Upper lobe of left lung (tissue), 6 donors: ENCODE data around the gene ANKZF1. TPM values are rescaled to one million over a fixed set of nuclear protein-coding genes. Genes with fewer than 3 reads are reported as not detected.

Source experiments
- ATAC-seq, 2 donors: fragments of 200-7000 bp; cut with Tn5 transposase; one replicate each; pipeline ENCODE4 v1.9.1; 2022; ENCODE audit warnings: mild to moderate bottlenecking in 2 of 2, moderate library complexity in 2 of 2; ENCODE audit not compliant: low FRiP score in 2 of 2
- DNase-seq, 2 donors: peaks; one replicate each; pipeline ENCODE4 v3.0.0-alpha.2; 2019 to 2020
- H3K27ac ChIP-seq, 4 donors: fragments of 200-600 bp; sonication (generic); one replicate each; pipeline ENCODE4 v1.5.1; 2016 to 2019
- H3K27me3 ChIP-seq, 4 donors: fragments of 200-600 bp; sonication (generic); one replicate each; pipeline ENCODE4 v1.5.1; 2017 to 2019
- H3K36me3 ChIP-seq, 4 donors: fragments of 200-600 bp; sonication (generic); one replicate each; pipeline ENCODE4 v1.5.1; 2016 to 2019
- H3K4me1 ChIP-seq, 4 donors: fragments of 200-600 bp; sonication (generic); one replicate each; pipeline ENCODE4 v1.5.1; 2018 to 2019
- H3K4me3 ChIP-seq, 4 donors: fragments of 200-600 bp; sonication (generic); one replicate each; pipeline ENCODE4 v1.5.1; 2017 to 2019; ENCODE audit warnings: mild to moderate bottlenecking in 2 of 4, moderate library complexity in 1 of 4
- H3K9me3 ChIP-seq, 4 donors: fragments of 200-600 bp; sonication (generic); one replicate each; pipeline ENCODE4 v1.5.1; 2018 to 2019
- CTCF ChIP-seq, 6 experiments: fragments of 450-650 bp in 4 of 6; fragments of 200-600 bp in 2 of 6; sonication (generic) in 2 of 6; IDR thresholded peaks; one replicate each; pipeline ENCODE4 v1.5.1; 2016 to 2019; ENCODE audit warnings: antibody characterized with exemption in 6 of 6
- EP300 ChIP-seq, 4 donors: sonication (generic); formaldehyde crosslinking; IDR thresholded peaks; one replicate each; pipeline ENCODE4 v1.5.1; 2017; ENCODE audit warnings: antibody characterized with exemption in 4 of 4, control low read depth in 2 of 4
- POLR2A ChIP-seq, 4 donors: fragments of 450-650 bp; IDR thresholded peaks; one replicate each; pipeline ENCODE4 v1.5.1; 2016 to 2017; ENCODE audit warnings: antibody characterized with exemption in 4 of 4, mild to moderate bottlenecking in 2 of 4
- POLR2AphosphoS5 ChIP-seq, 2 donors: sonication (generic); formaldehyde crosslinking; IDR thresholded peaks; one replicate each; pipeline ENCODE4 v1.5.1; 2017; ENCODE audit warnings: antibody characterized with exemption in 2 of 2
- WGBS, 2 donors: methylation state at CpG; one replicate each; pipeline ENCODE4 v1.1.5; 2017 to 2018; 5-methylcytosine and 5-hydroxymethylcytosine counted together
- total RNA-seq, 6 donors: library from RNA; depleted of rRNA in 4 of 6; stranded (reverse); fragments of >200 nt in 4 of 6; gene quantifications; one replicate each; pipeline versions ENCODE4 v1.1.0 to v1.2.1, GENCODE V29; 2016 to 2021
- donor health status: DM: no; HTN: no; CAD: no; lungs with moderate emphysema.
- donor health status: DM: no; HTN: yes; CAD: no; lungs with severe emphysema.

Gene ANKZF1
- total RNA-seq, 6 donors from 2014 or later: 26.0 to 339 (median 67.2) TPM

- no peak for TF ChIP-seq POLR2A (IDR thresholded peaks at IDR 0.05)
- no peak for TF ChIP-seq CTCF (IDR thresholded peaks at IDR 0.05)
- no peak for TF ChIP-seq POLR2AphosphoS5 (IDR thresholded peaks at IDR 0.05)
- TF ChIP-seq EP300 (IDR thresholded peaks at IDR 0.05): no peak
- Histone ChIP-seq H3K4me1 (peaks cover 12 to 17% (median 13%) of the 10 kb centered on the region in 4 donors), H3K4me3 (no peak overlapping the region), H3K36me3 (peaks cover 22 to 55% (median 44%) of the 10 kb centered on the region in 4 donors), H3K27ac (no peak overlapping the region), H3K9me3 (no peaks in the 10 kb centered on the region), H3K27me3 (no peaks in the 10 kb centered on the region)
- ATAC-seq (no peak), DNase-seq (no peak)
- 92 to 94% methylated on average over 4 to 6 of the region's 6 CpGs for WGBS, 2 donors
These were observed 46.3 kb upstream of the ANKZF1 start for GRCh38 chr2:219183151-219183772.

- 88 to 96% methylated on average over 2 of the region's 2 CpGs for WGBS, 2 donors
These were observed 45.5 kb upstream of the ANKZF1 start for GRCh38 chr2:219184121-219184520.

GRCh38 chr2:219186754-219187456 lies 42.7 kb upstream of the ANKZF1 start:
- Histone ChIP-seq H3K4me3 (no peak overlapping the region), H3K4me1 (no peaks in the 10 kb centered on the region), H3K27me3 (no peaks in the 10 kb centered on the region), H3K9me3 (no peaks in the 10 kb centered on the region), H3K36me3 (peaks cover 12 to 31% (median 22%) of the 10 kb centered on the region in 4 donors), H3K27ac (no peak overlapping the region)
- WGBS, 2 donors: 84 to 90% methylated on average over 7 of the region's 7 CpGs
- no peak for ATAC-seq
- TF ChIP-seq POLR2AphosphoS5 (IDR thresholded peaks at IDR 0.05) (no peak), EP300 (IDR thresholded peaks at IDR 0.05) (no peak), CTCF (IDR thresholded peaks at IDR 0.05) (no peak), POLR2A (IDR thresholded peaks at IDR 0.05) (no peak)
- DNase-seq: no peak

More at GRCh38 chr2:219184121-219184520, 45.5 kb upstream of the ANKZF1 start:
- H3K4me1 ChIP-seq: peaks cover 5 to 10% (median 7%) of the 10 kb centered on the region in 4 donors
- no peaks in the 10 kb centered on the region for H3K27me3 ChIP-seq
- DNase-seq (no peak), ATAC-seq (no peak)
- H3K27ac ChIP-seq: no peak overlapping the region
- TF ChIP-seq POLR2A (IDR thresholded peaks at IDR 0.05) (no peak), POLR2AphosphoS5 (IDR thresholded peaks at IDR 0.05) (no peak), EP300 (IDR thresholded peaks at IDR 0.05) (no peak), CTCF (IDR thresholded peaks at IDR 0.05) (no peak)
- peaks cover 22 to 55% (median 44%) of the 10 kb centered on the region in 4 donors for H3K36me3 ChIP-seq
- H3K4me3 ChIP-seq: no peak overlapping the region
- no peaks in the 10 kb centered on the region for H3K9me3 ChIP-seq

- H3K27ac ChIP-seq: no peak overlapping the region
- no peak for DNase-seq
- H3K9me3 ChIP-seq: no peaks in the 10 kb centered on the region
- no peak for TF ChIP-seq POLR2AphosphoS5 (IDR thresholded peaks at IDR 0.05)
- no peak for TF ChIP-seq EP300 (IDR thresholded peaks at IDR 0.05)
- H3K36me3 ChIP-seq: no peaks in the 10 kb centered on the region
- ATAC-seq: no peak
- H3K4me1 ChIP-seq: no peaks in the 10 kb centered on the region
- no peaks in the 10 kb centered on the region for H3K27me3 ChIP-seq
- no peak overlapping the region for H3K4me3 ChIP-seq
- WGBS, 2 donors: 90 to 100% methylated on average over 1 of the region's 1 CpG
These were observed 32.2 kb upstream of the ANKZF1 start for GRCh38 chr2:219197388-219197787.

GRCh38 chr2:219198974-219199373 lies 30.6 kb upstream of the ANKZF1 start:
- no peaks in the 10 kb centered on the region for H3K36me3 ChIP-seq
- 78 to 80% methylated on average over 5 of the region's 5 CpGs for whole genome bisulfite sequencing, 2 donors

More at GRCh38 chr2:219198974-219199373, 30.6 kb upstream of the ANKZF1 start:
- TF ChIP-seq CTCF (IDR thresholded peaks at IDR 0.05) (no peak), POLR2A (IDR thresholded peaks at IDR 0.05) (no peak)
- H3K4me1 ChIP-seq: no peaks in the 10 kb centered on the region
- no peak overlapping the region for H3K27ac ChIP-seq
- ATAC-seq: no peak
- no peak for DNase-seq
- H3K9me3 ChIP-seq: no peaks in the 10 kb centered on the region
- H3K4me3 ChIP-seq: no peak overlapping the region
- H3K27me3 ChIP-seq: no peaks in the 10 kb centered on the region
